ENCODE measurements around the gene TAPT1.
A peak's percentile ranks its signal among the peaks of the same experiment; 100 is the strongest.

TAPT1 gene

GRCh38 chr4:16122784-16123183, 103.5 kb downstream of the TAPT1 start:
- Histone ChIP-seq H3K27me3 (ENCODE audit: insufficient read depth, low read length) (no peaks in the 10 kb centered on the region), H3F3A (ENCODE audit: insufficient read depth, low read length) (no peaks in the 10 kb centered on the region), H3K27ac (ENCODE audit: low read depth, low read length, poor library complexity, severe bottlenecking) (no peak overlapping the region), H3K9ac (ENCODE audit: low read length) (no peak overlapping the region), H2AFZ (ENCODE audit: low read length) (no peak overlapping the region), H3K9me2 (ENCODE audit: low read depth, low read length) (no peaks in the 10 kb centered on the region), H3K4me1 (ENCODE audit: insufficient read depth, low read length, severe bottlenecking) (peaks cover 12% of the 10 kb centered on the region), H3K4me2 (ENCODE audit: low read length) (peak overlapping the region; percentile 9; the same call in 1 of the 2 replicates), H3K4me3 (ENCODE audit: low read depth, low read length, poor library complexity, severe bottlenecking) (no peak overlapping the region), H4K20me1 (ENCODE audit: insufficient read depth, low read length) (no peaks in the 10 kb centered on the region), H3K79me2 (ENCODE audit: insufficient read depth, low read length) (no peaks in the 10 kb centered on the region), H3K36me3 (ENCODE audit: insufficient read depth, low read length) (no peaks in the 10 kb centered on the region), H3K9me3 (ENCODE audit: low read length) (no peaks in the 10 kb centered on the region)
- no peak for TF ChIP-seq CTCF (IDR thresholded peaks at IDR 0.05; ENCODE audit: low read length)
- TF ChIP-seq EZH2 (IDR thresholded peaks at IDR 0.05; ENCODE audit: borderline replicate concordance, low read length) = no peak

- H3K27me3 ChIP-seq (ENCODE audit: insufficient read depth, low read length) = no peaks in the 10 kb centered on the region
- no peaks in the 10 kb centered on the region for H3K9me2 ChIP-seq (ENCODE audit: low read depth, low read length)
- no peak overlapping the region for H3K9ac ChIP-seq (ENCODE audit: low read length)
- H3K4me3 ChIP-seq (ENCODE audit: low read depth, low read length, poor library complexity, severe bottlenecking) = no peak overlapping the region
- H3K79me2 ChIP-seq (ENCODE audit: insufficient read depth, low read length) = no peaks in the 10 kb centered on the region
- no peaks in the 10 kb centered on the region for H4K20me1 ChIP-seq (ENCODE audit: insufficient read depth, low read length)
- no peaks in the 10 kb centered on the region for H3F3A ChIP-seq (ENCODE audit: insufficient read depth, low read length)
- H3K36me3 ChIP-seq (ENCODE audit: insufficient read depth, low read length) = no peaks in the 10 kb centered on the region
- H3K4me2 ChIP-seq (ENCODE audit: low read length) = 0 out of 2 replicates have a peak overlapping the region, but pooled peaks have one; percentile 9
- no peaks in the 10 kb centered on the region for H3K9me3 ChIP-seq (ENCODE audit: low read length)
- no peak overlapping the region for H3K27ac ChIP-seq (ENCODE audit: low read depth, low read length, poor library complexity, severe bottlenecking)
- no peak for TF ChIP-seq CTCF (IDR thresholded peaks at IDR 0.05; ENCODE audit: low read length)
- TF ChIP-seq EZH2 (IDR thresholded peaks at IDR 0.05; ENCODE audit: borderline replicate concordance, low read length) = no peak
- H3K4me1 ChIP-seq (ENCODE audit: insufficient read depth, low read length, severe bottlenecking) = peaks cover 12% of the 10 kb centered on the region
- no peak overlapping the region for H2AFZ ChIP-seq (ENCODE audit: low read length)
Measured at GRCh38 chr4:16122308-16122711, 104.0 kb downstream of the TAPT1 start.

- Histone ChIP-seq H3K4me1 (ENCODE audit: insufficient read depth, low read length, severe bottlenecking) (peaks cover 12% of the 10 kb centered on the region), H2AFZ (ENCODE audit: low read length) (no peak overlapping the region), H3F3A (ENCODE audit: insufficient read depth, low read length) (no peaks in the 10 kb centered on the region), H3K9me2 (ENCODE audit: low read depth, low read length) (no peaks in the 10 kb centered on the region), H3K27ac (ENCODE audit: low read depth, low read length, poor library complexity, severe bottlenecking) (no peak overlapping the region), H3K27me3 (ENCODE audit: insufficient read depth, low read length) (no peaks in the 10 kb centered on the region), H3K9ac (ENCODE audit: low read length) (no peak overlapping the region), H3K79me2 (ENCODE audit: insufficient read depth, low read length) (no peaks in the 10 kb centered on the region), H3K4me3 (ENCODE audit: low read depth, low read length, poor library complexity, severe bottlenecking) (no peak overlapping the region), H3K4me2 (ENCODE audit: low read length) (no peak overlapping the region), H3K9me3 (ENCODE audit: low read length) (no peaks in the 10 kb centered on the region), H4K20me1 (ENCODE audit: insufficient read depth, low read length) (no peaks in the 10 kb centered on the region), H3K36me3 (ENCODE audit: insufficient read depth, low read length) (no peaks in the 10 kb centered on the region)
- TF ChIP-seq CTCF (IDR thresholded peaks at IDR 0.05; ENCODE audit: low read length) (no peak), EZH2 (IDR thresholded peaks at IDR 0.05; ENCODE audit: borderline replicate concordance, low read length) (no peak)
Measured at GRCh38 chr4:16120720-16121119, 105.6 kb downstream of the TAPT1 start.

Measured in OCI-LY1 (cell line).